IMR-90 (cell line): ENCODE measurements around the gene TBXAS1. TPM values are rescaled to one million over a fixed set of nuclear protein-coding genes. Genes with fewer than 3 reads are reported as not detected.

Source experiments
- ATAC-seq: fragments of 200-7000 bp; cut with Tn5 transposase; 2 replicates; pipeline ENCODE4 v1.9.1; 2020; ENCODE audit warnings: low read depth, mild to moderate bottlenecking, moderate library complexity
- BruUV-seq: library from RNA; stranded (reverse); fragments of 400-500 nt; replicated peaks from 2 replicates; lab custom pipeline; 2021; lab: Mats Ljungman, UMichigan
- CTCF ChIA-PET: fragments of 300-600 bp; formaldehyde crosslinking; extraction: SDS; loops from one replicate; lab custom pipeline; 2021; ENCODE audit warnings: antibody characterized with exemption; lab: Yijun Ruan, JAX
- POLR2A ChIA-PET: fragments of 300-600 bp; sonication (Branson Sonifier 250); formaldehyde crosslinking; loops from one replicate; lab custom pipeline; 2022; ENCODE audit warnings: antibody characterized with exemption; ENCODE audit not compliant: unreplicated experiment; lab: Charles Lee
- DNase-seq: peaks from one replicate; pipeline ENCODE4 v3.0.0; 2013
- H2AFZ ChIP-seq: replicated peaks from 2 replicates; pipeline ENCODE3; 2013; ENCODE audit warnings: low read length, mild to moderate bottlenecking; ENCODE audit not compliant: poor library complexity
- H2AK5ac ChIP-seq: 2 replicates; pipeline ENCODE4 v1.6.1; 2013; ENCODE audit warnings: low read depth, low read length, inconsistent platforms
- H2AK9ac ChIP-seq: replicated peaks from 2 replicates; pipeline ENCODE3; 2013; ENCODE audit warnings: mild to moderate bottlenecking, low read depth, low read length, moderate library complexity; ENCODE audit not compliant: poor library complexity
- H2BK120ac ChIP-seq: 2 replicates; pipeline ENCODE4 v1.6.1; 2013; ENCODE audit warnings: low read depth, low read length, inconsistent platforms
- H2BK15ac ChIP-seq: 3 replicates; pipeline ENCODE4 v1.6.1; 2013; ENCODE audit warnings: low read depth, low read length, inconsistent platforms
- H2BK20ac ChIP-seq: 2 replicates; pipeline ENCODE4 v1.6.1; 2013; ENCODE audit warnings: low read depth, mild to moderate bottlenecking, inconsistent platforms, low read length, moderate library complexity
- H2BK5ac ChIP-seq: 2 replicates; pipeline ENCODE4 v1.6.1; 2013; ENCODE audit warnings: mild to moderate bottlenecking, low read depth, low read length, inconsistent platforms; ENCODE audit not compliant: poor library complexity, severe bottlenecking
- H3K14ac ChIP-seq: replicated peaks from 2 replicates; pipeline ENCODE4 v1.6.1; 2013; ENCODE audit warnings: low read depth, low read length, inconsistent platforms
- H3K18ac ChIP-seq: 2 replicates; pipeline ENCODE4 v1.6.1; 2013; ENCODE audit warnings: low read depth, low read length, control low read depth
- H3K23ac ChIP-seq: 2 replicates; pipeline ENCODE4 v1.6.1; 2013; ENCODE audit warnings: low read depth, low read length, inconsistent platforms
- H3K27ac ChIP-seq: 2 replicates; pipeline ENCODE4 v1.5.1; 2013; ENCODE audit warnings: mild to moderate bottlenecking, control low read depth, low read length; ENCODE audit not compliant: insufficient read depth
- H3K27me3 ChIP-seq: 2 replicates; pipeline ENCODE4 v1.6.1; 2013; ENCODE audit warnings: low read length; ENCODE audit not compliant: control insufficient read depth, insufficient read depth
- H3K36me3 ChIP-seq: 2 replicates; pipeline ENCODE4 v1.6.1; 2013; ENCODE audit warnings: low read length, mixed read lengths; ENCODE audit not compliant: control insufficient read depth, insufficient read depth
- H3K4ac ChIP-seq: 2 replicates; pipeline ENCODE4 v1.6.1; 2013; ENCODE audit warnings: low read depth, low read length, inconsistent platforms
- H3K4me1 ChIP-seq: 2 replicates; pipeline ENCODE4 v1.6.1; 2013; ENCODE audit warnings: low read length, mixed read lengths; ENCODE audit not compliant: control insufficient read depth, insufficient read depth
- H3K4me2 ChIP-seq: 2 replicates; pipeline ENCODE4 v1.6.1; 2013; ENCODE audit warnings: low read depth, mild to moderate bottlenecking, control low read depth, low read length, moderate library complexity
- H3K4me3 ChIP-seq: 2 replicates; pipeline ENCODE4 v1.5.1; 2013; ENCODE audit warnings: low read depth, mild to moderate bottlenecking, control low read depth, low read length, moderate library complexity; ENCODE audit not compliant: insufficient read depth
- H3K56ac ChIP-seq: 2 replicates; pipeline ENCODE4 v1.6.1; 2013; ENCODE audit warnings: low read length, inconsistent platforms; ENCODE audit not compliant: insufficient read depth; ENCODE audit errors: extremely low read depth
- H3K79me1 ChIP-seq, 2 experiments: 2 replicates each; pipeline ENCODE4 v1.6.1; 2013; ENCODE audit warnings: low read length in 2 of 2, inconsistent platforms in 1 of 2, low read depth in 1 of 2
- H3K9ac ChIP-seq: 2 replicates; pipeline ENCODE4 v1.6.1; 2013; ENCODE audit warnings: low read depth, low read length, control low read depth
- H3K9me1 ChIP-seq: 2 replicates; pipeline ENCODE4 v1.6.1; 2013; ENCODE audit warnings: low read length, inconsistent platforms; ENCODE audit not compliant: insufficient read depth
- H3K9me3 ChIP-seq: 2 replicates; pipeline ENCODE4 v1.6.1; 2013; ENCODE audit warnings: low read length; ENCODE audit not compliant: control insufficient read depth, insufficient read depth
- H4K20me1 ChIP-seq: 2 replicates; pipeline ENCODE4 v1.6.1; 2013; ENCODE audit warnings: low read length, inconsistent platforms; ENCODE audit not compliant: insufficient read depth
- H4K5ac ChIP-seq: 2 replicates; pipeline ENCODE4 v1.6.1; 2013; ENCODE audit warnings: mild to moderate bottlenecking, low read depth, low read length, control low read depth
- H4K8ac ChIP-seq, 2 experiments: 2 replicates each; pipeline ENCODE4 v1.6.1; 2013; ENCODE audit warnings: low read depth in 2 of 2, low read length in 2 of 2, control low read depth in 1 of 2, inconsistent platforms in 1 of 2
- H4K91ac ChIP-seq: 2 replicates; pipeline ENCODE4 v1.6.1; 2013; ENCODE audit warnings: low read depth, low read length, inconsistent platforms; ENCODE audit not compliant: insufficient read depth
- BHLHE40 ChIP-seq: fragments of 150-350 bp; IDR thresholded peaks from 2 replicates; pipeline ENCODE4 v1.6.1; 2016; ENCODE audit warnings: mild to moderate bottlenecking, low read depth, low read length
- MAZ ChIP-seq: IDR thresholded peaks from 2 replicates; pipeline ENCODE4 v1.6.1; 2012; ENCODE audit warnings: low read depth, mild to moderate bottlenecking, low read length, improper control_type of control experiment, moderate library complexity, borderline replicate concordance
- MXI1 ChIP-seq: IDR thresholded peaks from 2 replicates; pipeline ENCODE4 v1.6.1; 2012; ENCODE audit warnings: low read depth, mild to moderate bottlenecking, low read length, moderate library complexity, borderline replicate concordance
- POLR2A ChIP-seq: IDR thresholded peaks from 2 replicates; pipeline ENCODE4 v1.6.1; 2012; ENCODE audit warnings: mild to moderate bottlenecking, low read depth, low read length
- RCOR1 ChIP-seq: IDR thresholded peaks from 2 replicates; pipeline ENCODE4 v1.6.1; 2012; ENCODE audit warnings: mild to moderate bottlenecking, low read length, improper control_type of control experiment; ENCODE audit not compliant: insufficient replicate concordance
- WGBS, 2 experiments: methylation state at CpG; one replicate each; pipeline versions ENCODE4 v1.1.5 to v1.1.7; 2013; ENCODE audit warnings: missing lambda C conversion rate in 2 of 2; ENCODE audit not compliant: insufficient read length in 1 of 2; ENCODE audit errors: extremely low coverage in 2 of 2; 5-methylcytosine and 5-hydroxymethylcytosine counted together
- dilution Hi-C: fragments of 300-500 bp; cut with HindIII; formaldehyde crosslinking; loops from one replicate; pipeline ENCODE4 v1.14.3; 2018; ENCODE audit warnings: low sequenced_read_pairs; ENCODE audit not compliant: unreplicated experiment
- in situ Hi-C: fragments of 300-500 bp; cut with MboI; formaldehyde crosslinking; loops from 3 replicates; pipeline ENCODE4 v1.14.3; 2019; ENCODE audit warnings: low sequenced_read_pairs, inconsistent platforms, mixed read lengths
- intact Hi-C: fragments of 100-400 bp; cut with micrococcal nuclease; formaldehyde crosslinking; loops from 2 replicates; pipeline ENCODE4 v1.10.0; 2022
- polyA plus RNA-seq, 3 experiments: library from polyadenylated mRNA; depleted of rRNA; stranded (reverse); fragments of >200 nt; gene quantifications; 2 replicates each; pipeline ENCODE4 v1.2.3, GENCODE V29; 2012; ENCODE audit warnings: low replicate concordance in 1 of 3
- total RNA-seq: library from RNA; depleted of rRNA; stranded (reverse); fragments of >200 nt; gene quantifications from 2 replicates; pipeline ENCODE4 v1.2.3, GENCODE V29; 2012

Gene TBXAS1
- total and polyA plus RNA-seq, 2 of the 4 experiments (the other 2 are of a cell fraction): 5.9 to 10.8 TPM

GRCh38 chr7:139987691-139988516 is 158.8 kb downstream of the TBXAS1 start:
- Histone ChIP-seq H3K4me2 (no peak overlapping the region), H4K5ac (no peak overlapping the region), H4K8ac (no peak overlapping the region), H3K14ac (no peak overlapping the region), H4K91ac (no peak overlapping the region), H3K79me1 (no peaks in the 10 kb centered on the region), H3K56ac (no peak overlapping the region), H3K18ac (no peak overlapping the region), H4K20me1 (no peaks in the 10 kb centered on the region), H3K9ac (no peak overlapping the region), H3K23ac (no peak overlapping the region), H3K27me3 (no peaks in the 10 kb centered on the region; the same call in 1 of the 2 replicates), H3K36me3 (no peaks in the 10 kb centered on the region), H2AK9ac (no peak overlapping the region), H2BK5ac (no peak overlapping the region), H2BK120ac (no peak overlapping the region), H2AFZ (no peak overlapping the region), H3K4ac (no peak overlapping the region), H3K9me3 (no peaks in the 10 kb centered on the region), H2BK20ac (no peak overlapping the region), H2AK5ac (no peak overlapping the region), H3K27ac (no peak overlapping the region), H3K9me1 (peaks cover 7% of the 10 kb centered on the region; the same call in 1 of the 2 replicates), H3K4me1 (peaks cover 2% of the 10 kb centered on the region; the same call in 1 of the 2 replicates), H2BK15ac (no peak overlapping the region), H3K4me3 (no peak overlapping the region)
- dilution Hi-C loops (no loop called here), intact Hi-C loops (no loop called here), in situ Hi-C loops (no loop called here)
- TF ChIP-seq BHLHE40 (no peak), MXI1 (no peak), MAZ (no peak), POLR2A (no peak), RCOR1 (no peak)
- CTCF ChIA-PET: interaction anchor here (1.0 to 1.7 kb wide), 2 partner anchors 12 to 38 kb away, joined by 3 to 4 read pairs; no protein-coding TSS in a partner anchor
- WGBS, 2 experiments: 73% methylated on average over 10 of the region's 13 CpGs; no CpG with 5 or more reads in 1 of the 2 experiments
- no peak for DNase-seq
- ATAC-seq: no peak
- no TSS peak for BruUV-seq
- POLR2A ChIA-PET: interaction anchor here (0.6 kb wide), 1 partner anchor 206 kb away, joined by 4 read pairs; no protein-coding TSS in a partner anchor
